ENCODE results near the gene ACTR1B.

ACTR1B gene

DNA sequence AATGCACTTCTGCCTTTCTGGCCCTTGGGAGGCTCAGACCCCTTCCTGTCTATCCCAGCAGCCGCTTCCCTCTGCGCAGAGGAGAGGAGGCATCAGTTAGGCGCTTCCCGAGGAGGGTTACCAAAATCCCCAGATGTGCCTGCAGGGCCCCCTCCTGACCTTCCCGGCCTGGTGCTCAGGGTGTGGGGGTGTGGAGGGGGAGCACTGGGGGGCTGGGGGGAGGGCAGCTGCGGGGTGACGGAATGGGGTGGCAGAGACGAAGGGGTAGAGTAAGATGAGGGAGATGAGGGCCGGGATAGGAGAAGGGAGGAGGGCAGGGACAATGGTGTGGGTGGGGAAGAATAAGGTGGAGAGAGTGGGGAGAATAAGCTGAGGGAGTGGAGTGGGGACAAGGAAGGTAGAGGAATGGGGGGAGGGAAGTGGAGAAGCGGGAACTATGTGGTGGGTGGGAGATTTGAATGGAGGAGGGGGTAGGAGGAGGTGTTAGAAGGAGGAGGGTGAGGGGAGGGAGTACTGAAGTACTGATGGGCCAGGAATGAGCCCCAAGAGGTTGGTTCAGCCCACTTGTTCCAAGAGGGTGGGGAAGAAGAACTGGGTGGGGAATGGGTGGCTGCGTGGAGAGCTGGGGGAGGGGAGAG lies 43.0 kb upstream of the ACTR1B start:
- no peak for DNase-seq (ENCODE audit: insufficient read length, low spot score)
- TF ChIP-seq, protein P1, sequence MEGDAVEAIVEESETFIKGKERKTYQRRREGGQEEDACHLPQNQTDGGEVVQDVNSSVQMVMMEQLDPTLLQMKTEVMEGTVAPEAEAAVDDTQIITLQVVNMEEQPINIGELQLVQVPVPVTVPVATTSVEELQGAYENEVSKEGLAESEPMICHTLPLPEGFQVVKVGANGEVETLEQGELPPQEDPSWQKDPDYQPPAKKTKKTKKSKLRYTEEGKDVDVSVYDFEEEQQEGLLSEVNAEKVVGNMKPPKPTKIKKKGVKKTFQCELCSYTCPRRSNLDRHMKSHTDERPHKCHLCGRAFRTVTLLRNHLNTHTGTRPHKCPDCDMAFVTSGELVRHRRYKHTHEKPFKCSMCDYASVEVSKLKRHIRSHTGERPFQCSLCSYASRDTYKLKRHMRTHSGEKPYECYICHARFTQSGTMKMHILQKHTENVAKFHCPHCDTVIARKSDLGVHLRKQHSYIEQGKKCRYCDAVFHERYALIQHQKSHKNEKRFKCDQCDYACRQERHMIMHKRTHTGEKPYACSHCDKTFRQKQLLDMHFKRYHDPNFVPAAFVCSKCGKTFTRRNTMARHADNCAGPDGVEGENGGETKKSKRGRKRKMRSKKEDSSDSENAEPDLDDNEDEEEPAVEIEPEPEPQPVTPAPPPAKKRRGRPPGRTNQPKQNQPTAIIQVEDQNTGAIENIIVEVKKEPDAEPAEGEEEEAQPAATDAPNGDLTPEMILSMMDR (IDR thresholded peaks at IDR 0.05; ENCODE audit: insufficient read depth, missing control alignments) = no peak
- FAIRE-seq = no peak

DNA sequence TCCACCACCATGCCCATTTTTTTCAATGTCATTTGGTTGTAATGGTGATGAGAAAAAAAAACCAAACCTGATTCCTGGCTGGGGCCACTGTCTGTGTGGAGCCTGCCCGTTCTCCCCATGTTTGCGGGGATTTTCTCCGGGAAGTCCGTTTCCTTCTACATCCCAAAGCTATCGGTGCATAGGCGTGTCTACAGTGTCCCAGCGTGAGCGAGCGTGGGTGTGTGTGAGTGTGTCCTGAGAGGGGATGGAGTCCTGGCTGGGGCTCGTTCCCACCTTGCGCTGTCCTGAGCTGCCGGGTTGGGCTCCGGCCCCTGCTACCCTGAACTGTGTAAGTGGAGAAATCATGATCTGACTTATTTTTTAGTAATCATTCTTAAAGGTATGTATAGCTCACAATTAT lies 42.3 kb upstream of the ACTR1B start:
- FAIRE-seq (no peak), DNase-seq (ENCODE audit: insufficient read length, low spot score) (no peak)
- TF ChIP-seq, protein P1 (IDR thresholded peaks at IDR 0.05; ENCODE audit: insufficient read depth, missing control alignments) = no peak

DNA sequence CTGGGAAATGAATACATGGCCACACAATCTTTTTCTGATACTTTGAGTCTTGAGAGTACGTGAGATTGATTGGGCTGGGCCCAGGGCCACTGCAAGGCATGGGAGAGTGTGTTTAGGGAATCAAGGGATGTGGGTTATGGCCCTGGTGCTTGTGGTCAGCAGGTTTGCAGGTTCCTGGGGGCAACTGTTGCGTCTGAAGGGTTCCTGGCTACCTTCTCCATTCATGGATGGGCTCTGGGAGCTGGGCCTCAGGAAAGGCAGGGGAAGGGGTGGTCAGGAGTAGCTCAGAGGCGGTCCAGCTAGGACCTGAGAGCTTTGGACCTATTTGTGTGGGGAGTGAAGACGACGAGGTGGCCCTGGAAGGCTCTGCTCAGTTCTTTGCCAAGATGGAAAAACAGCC lies 41.1 kb upstream of the ACTR1B start:
- TF ChIP-seq, protein P1 (IDR thresholded peaks at IDR 0.05; ENCODE audit: insufficient read depth, missing control alignments) = no peak
- FAIRE-seq = no peak
- DNase-seq (ENCODE audit: insufficient read length, low spot score) = no peak

DNA sequence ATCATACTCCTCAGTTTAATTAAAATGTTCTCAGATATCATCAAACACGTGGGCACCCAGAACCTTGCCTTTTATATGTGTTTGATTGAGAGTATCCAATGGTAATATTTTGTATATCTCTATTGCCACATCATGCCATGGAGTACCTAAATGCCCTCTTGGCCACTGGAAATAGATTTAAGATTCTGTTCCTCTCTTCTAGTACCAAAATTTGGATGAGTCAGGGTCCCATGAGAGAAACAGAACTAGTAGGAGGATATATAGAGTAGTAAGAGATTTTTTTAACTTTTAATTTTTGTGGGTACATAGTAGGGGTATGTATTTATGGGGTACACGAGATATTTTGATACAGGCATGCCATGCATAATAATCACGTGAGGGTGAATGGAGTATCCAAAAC lies 39.9 kb upstream of the ACTR1B start:
- no peak for DNase-seq (ENCODE audit: insufficient read length, low spot score)
- TF ChIP-seq, protein P1 (IDR thresholded peaks at IDR 0.05; ENCODE audit: insufficient read depth, missing control alignments) = no peak
- FAIRE-seq = no peak

DNA sequence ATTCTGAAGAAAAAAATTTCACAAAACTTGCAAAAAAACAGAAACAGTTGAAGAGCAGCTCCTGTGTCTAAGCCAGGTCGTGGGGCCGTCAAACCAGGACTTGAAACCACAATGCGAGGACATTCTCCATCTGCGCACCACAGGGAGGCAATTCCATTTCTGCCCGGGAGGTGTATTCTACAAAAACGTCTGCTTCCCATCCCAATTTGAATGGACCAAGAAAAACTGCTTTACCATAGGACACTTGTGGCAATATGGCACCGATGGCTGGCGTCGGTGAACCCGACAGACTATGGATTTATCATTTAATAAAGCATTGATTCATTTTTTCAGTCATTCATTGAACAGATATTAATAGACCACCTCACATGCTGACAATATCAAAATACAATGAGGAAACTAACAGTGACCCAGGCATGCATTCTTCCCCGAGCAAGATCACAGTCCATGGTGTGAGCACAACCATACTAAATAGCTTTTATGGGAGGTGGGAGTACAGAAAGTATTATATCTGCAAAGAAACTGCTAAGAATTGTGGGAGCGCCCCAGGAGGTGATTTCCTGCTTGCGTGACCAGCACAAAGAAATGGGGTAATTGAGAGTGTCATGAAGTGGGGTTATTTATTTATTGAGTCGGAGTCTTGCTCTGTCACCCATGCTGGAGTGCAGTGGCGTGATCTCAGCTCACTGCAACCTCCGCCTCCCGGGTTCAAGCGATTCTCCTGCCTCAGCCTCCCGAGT lies 39.1 kb upstream of the ACTR1B start:
- no peak for FAIRE-seq
- TF ChIP-seq, protein P1 (IDR thresholded peaks at IDR 0.05; ENCODE audit: insufficient read depth, missing control alignments) = no peak

DNA sequence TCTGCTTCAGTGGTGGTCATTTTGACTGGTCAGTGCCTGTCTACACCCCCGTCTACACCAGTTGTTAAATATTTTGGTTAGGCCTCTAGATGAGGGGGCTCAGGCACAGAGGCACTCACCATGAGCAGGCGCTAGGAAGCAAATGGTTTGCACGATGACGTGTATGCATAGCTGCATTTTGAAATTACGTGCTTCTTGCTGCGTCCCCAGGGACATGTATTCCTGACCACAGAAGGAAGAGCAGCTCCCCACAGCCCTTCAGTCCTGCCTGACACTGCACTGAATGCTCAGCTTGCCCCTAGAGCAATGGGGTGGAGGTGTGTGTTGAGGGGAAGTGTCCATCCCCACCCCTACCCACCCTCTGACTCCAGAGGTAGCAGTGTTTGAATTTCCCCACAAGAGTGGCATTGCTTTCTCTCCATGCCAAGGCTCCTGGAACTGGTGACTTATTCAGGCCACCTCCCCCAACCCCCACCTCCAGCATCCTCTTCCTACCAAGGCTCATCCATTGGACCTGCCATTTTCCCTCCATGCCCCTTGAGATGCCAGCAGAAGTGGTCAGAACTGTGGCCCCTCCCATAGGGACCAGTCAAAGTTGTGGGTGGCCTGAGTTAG lies 38.1 kb upstream of the ACTR1B start:
- TF ChIP-seq, protein P1 (IDR thresholded peaks at IDR 0.05; ENCODE audit: insufficient read depth, missing control alignments) = no peak
- no peak for DNase-seq (ENCODE audit: insufficient read length, low spot score)
- FAIRE-seq = no peak

More for the DNA sequence above, 39.1 kb upstream of the ACTR1B start:
- DNase-seq (ENCODE audit: insufficient read length, low spot score) = no peak

DNA sequence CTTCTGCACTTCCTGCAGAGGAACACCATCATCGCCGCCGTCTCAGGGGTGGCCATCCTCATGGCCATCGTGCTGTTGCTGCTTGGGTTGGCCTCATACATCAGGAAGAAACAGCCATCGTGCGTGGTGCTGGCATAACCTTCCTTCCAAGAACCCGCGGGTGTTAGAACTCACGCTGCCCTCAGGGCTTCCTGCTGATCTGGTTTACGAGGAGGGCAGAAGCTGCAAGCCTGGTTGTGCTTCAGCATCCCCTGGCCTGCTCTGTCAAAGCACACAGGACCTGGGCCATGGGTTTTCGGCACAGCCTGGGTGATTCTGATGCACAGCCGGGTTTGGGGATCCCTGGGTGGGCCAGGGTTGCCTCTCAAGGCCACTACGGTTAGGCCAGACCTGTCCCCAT lies 37.3 kb upstream of the ACTR1B start:
- FAIRE-seq = no peak
- no peak for DNase-seq (ENCODE audit: insufficient read length, low spot score)
- TF ChIP-seq, protein P1 (IDR thresholded peaks at IDR 0.05; ENCODE audit: insufficient read depth, missing control alignments) = no peak
